A549 (cell line): ENCODE measurements around the gene SVIL.

Experiments used
- CTCF ChIP-seq: fragments of >200 bp; sonication (Bioruptor Twin); formaldehyde crosslinking; IDR thresholded peaks from 3 replicates; pipeline ENCODE4 v1.5.1; 2016
- ESRRA ChIP-seq: fragments of 150-350 bp; IDR thresholded peaks from 2 replicates; pipeline ENCODE4 v1.6.1; 2014; ENCODE audit warnings: mild to moderate bottlenecking, low read length, borderline replicate concordance
- MYC ChIP-seq: IDR thresholded peaks from 2 replicates; pipeline ENCODE4 v1.6.1; 2012; ENCODE audit warnings: mild to moderate bottlenecking, inconsistent platforms, low read length, improper control_type of control experiment, borderline replicate concordance
- NFE2L2 ChIP-seq: fragments of 150-350 bp; conservative IDR thresholded peaks from 2 replicates; pipeline ENCODE4 v1.6.1; 2014; ENCODE audit warnings: low read length
- POLR2A ChIP-seq: IDR thresholded peaks from 2 replicates; pipeline ENCODE4 v1.6.1; 2012; ENCODE audit warnings: mild to moderate bottlenecking, low read length

GRCh38 chr10:29469481-29470354 lies 165.1 kb downstream of the SVIL start:
- TF ChIP-seq CTCF: no peak
- no peak for TF ChIP-seq ESRRA
- no peak for TF ChIP-seq NFE2L2
- no peak for TF ChIP-seq MYC
- no peak for TF ChIP-seq POLR2A
